Activated CD4-positive, alpha-beta T cell treated with anti-CD3 and anti-CD28 coated beads, Interleukin-10, Interleukin-2, amounts not matched to agents 100 ng/mL and 50 ng/mL, durations not matched to agents 16 hours and 8 hours (primary cell): ENCODE measurements around the gene SDHC.

Source experiments
- DNase-seq: peaks from one replicate; pipeline ENCODE4 v3.0.0-alpha.2; 2020

The SDHC gene

GRCh38 chr1:161314201-161314981 is at the start of gene SDHC:
SDHC (plus strand) TSS chr1:161314381; CDS start chr1:161314406, 25 bp downstream.
- peak; percentile 92 for DNase-seq

GRCh38 chr1:161265305-161265704 is 48.9 kb upstream of the SDHC start:
- no peak for DNase-seq

GRCh38 chr1:161266202-161266601 is 48.0 kb upstream of the SDHC start:
- DNase-seq, result no peak

GRCh38 chr1:161266836-161267235 is 47.3 kb upstream of the SDHC start:
- DNase-seq, result no peak

GRCh38 chr1:161267321-161267720 is 46.9 kb upstream of the SDHC start:
- DNase-seq, result no peak

GRCh38 chr1:161273402-161273801 is 40.8 kb upstream of the SDHC start:
- no peak for DNase-seq

- DNase-seq, result no peak
These were observed 39.3 kb upstream of the SDHC start for GRCh38 chr1:161274874-161275273.

- DNase-seq, result no peak
These were observed 31.2 kb upstream of the SDHC start for GRCh38 chr1:161282991-161283390.

GRCh38 chr1:161285113-161285512 is 29.1 kb upstream of the SDHC start:
- DNase-seq, result no peak

GRCh38 chr1:161285521-161285920 is 28.7 kb upstream of the SDHC start:
- no peak for DNase-seq

GRCh38 chr1:161287482-161288054 is 26.6 kb upstream of the SDHC start:
- DNase-seq, result no peak

GRCh38 chr1:161290779-161291178 is 23.4 kb upstream of the SDHC start:
- DNase-seq, result no peak

- DNase-seq, result no peak
These were observed 16.8 kb upstream of the SDHC start for GRCh38 chr1:161297415-161297814.

GRCh38 chr1:161298116-161298515 is 16.1 kb upstream of the SDHC start:
- no peak for DNase-seq

GRCh38 chr1:161299347-161299746 is 14.8 kb upstream of the SDHC start:
- no peak for DNase-seq

GRCh38 chr1:161300478-161300877 is 13.7 kb upstream of the SDHC start:
- DNase-seq, result no peak

GRCh38 chr1:161304927-161305866 is 9.0 kb upstream of the SDHC start:
- DNase-seq, result no peak

- DNase-seq, result peak; percentile 91
These were observed 8.2 kb upstream of the SDHC start for GRCh38 chr1:161305867-161306519.

- peak; percentile 27 for DNase-seq
These were observed 6.9 kb upstream of the SDHC start for GRCh38 chr1:161307230-161307768.

GRCh38 chr1:161307892-161308638 is 6.1 kb upstream of the SDHC start:
- DNase-seq, result no peak

GRCh38 chr1:161309868-161310267 is 4.3 kb upstream of the SDHC start, which contains the start of gene MPZ:
MPZ (minus strand) TSS chr1:161309968; CDS start chr1:161309905, 63 bp downstream.
- DNase-seq, result no peak
